Omental fat pad (tissue), 4 donors: ENCODE data around the gene ZFAND5. TPM values are rescaled to one million over a fixed set of nuclear protein-coding genes. Genes with fewer than 3 reads are reported as not detected.

Experiments
- ATAC-seq: fragments of 150-250 bp; one replicate; pipeline ENCODE4 v1.9.1; 2016; ENCODE audit warnings: mild to moderate bottlenecking, moderate library complexity; ENCODE audit not compliant: low FRiP score
- DNase-seq: peaks from one replicate; pipeline ENCODE4 v3.0.0-alpha.2; 2019; ENCODE audit warnings: low spot score
- CTCF ChIP-seq, 3 donors: fragments of 450-650 bp; IDR thresholded peaks; one replicate each; pipeline ENCODE4 v1.5.1; 2016 to 2017; ENCODE audit warnings: antibody characterized with exemption in 3 of 3, mild to moderate bottlenecking in 3 of 3, moderate library complexity in 2 of 3
- total RNA-seq, 4 donors: library from RNA; depleted of rRNA; stranded (reverse); fragments of >200 nt; gene quantifications; one replicate each; pipeline ENCODE4 v1.1.0, GENCODE V29; 2016

The ZFAND5 gene
- total RNA-seq, 4 donors from 2014 or later: 251 to 647 (median 378) TPM

GRCh38 chr9:72354704-72355103 lies 10.3 kb downstream of the ZFAND5 start:
- no peak for ATAC-seq

GRCh38 chr9:72353455-72354116 lies 11.4 kb downstream of the ZFAND5 start:
- no peak for ATAC-seq
- no peak for TF ChIP-seq CTCF (IDR thresholded peaks at IDR 0.05)
- no peak for DNase-seq

More at GRCh38 chr9:72354704-72355103, 10.3 kb downstream of the ZFAND5 start:
- DNase-seq: no peak
- no peak for TF ChIP-seq CTCF (IDR thresholded peaks at IDR 0.05)

GRCh38 chr9:72352911-72353388 lies 12.1 kb downstream of the ZFAND5 start:
- ATAC-seq: no peak

GRCh38 chr9:72351538-72352453 lies 13.2 kb downstream of the ZFAND5 start:
- DNase-seq: no peak
- no peak for TF ChIP-seq CTCF (IDR thresholded peaks at IDR 0.05)
- no peak for ATAC-seq

More at GRCh38 chr9:72352911-72353388, 12.1 kb downstream of the ZFAND5 start:
- TF ChIP-seq CTCF (IDR thresholded peaks at IDR 0.05): no peak
- no peak for DNase-seq

- no peak for ATAC-seq
- TF ChIP-seq CTCF (IDR thresholded peaks at IDR 0.05): no peak
- DNase-seq: no peak
Observed at GRCh38 chr9:72349911-72350310, 15.1 kb downstream of the ZFAND5 start.

GRCh38 chr9:72349240-72349639 lies 15.8 kb downstream of the ZFAND5 start:
- DNase-seq (no peak), ATAC-seq (no peak)

More at GRCh38 chr9:72349240-72349639, 15.8 kb downstream of the ZFAND5 start:
- TF ChIP-seq CTCF (IDR thresholded peaks at IDR 0.05): no peak
